Cardiac septum (tissue), 1 donor: Measurements from ENCODE around the gene CAPNS2. TPM values are rescaled to one million over a fixed set of nuclear protein-coding genes. Genes with fewer than 3 reads are reported as not detected.
"Not testable (repeated sequence)": the region's sequence is repeated elsewhere in the genome, so short reads cannot be mapped to it uniquely, and the experiment has no call there.

Experiments
- DNase-seq: peaks from one replicate; pipeline ENCODE4 v3.0.0-alpha.2; 2020; ENCODE audit warnings: low spot score
- intact Hi-C: fragments of 100-400 bp; cut with DNase I; formaldehyde crosslinking; loops from one replicate; pipeline ENCODE4 v1.14.0; 2022
- total RNA-seq: library from RNA; stranded (reverse); fragmentation: NEBNext Ultra II Directional; extraction: Animal tissue kit (Norgen Biotek cat#: 25700); gene quantifications from one replicate; pipeline ENCODE4 v1.2.1, GENCODE V29; 2021
- donor health status: DM: no; HTN: no; CAD: no.

The CAPNS2 gene
- total RNA-seq, 1 donor from 2014 or later, result 0.57 TPM

DNA sequence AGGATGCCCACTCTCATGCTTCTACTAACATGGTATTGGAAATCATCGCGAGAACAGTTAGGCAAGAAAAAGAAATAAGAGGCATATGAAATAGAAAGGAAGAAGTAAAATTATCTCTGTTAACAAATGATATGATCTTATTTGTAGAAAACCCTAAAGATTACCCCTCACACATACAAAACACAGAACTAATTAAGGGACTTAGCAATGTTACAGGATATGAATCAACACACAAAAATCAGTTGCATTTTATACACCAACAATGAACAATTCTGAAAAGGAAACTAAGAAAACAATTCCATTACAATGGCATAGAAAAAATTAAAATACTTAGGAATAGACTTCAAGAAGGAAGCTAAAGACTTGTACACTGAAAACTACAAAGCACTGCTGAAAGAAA lies 2.7 kb upstream of the CAPNS2 start:
- DNase-seq, result no peak
- intact Hi-C loops, result no loop called here

DNA sequence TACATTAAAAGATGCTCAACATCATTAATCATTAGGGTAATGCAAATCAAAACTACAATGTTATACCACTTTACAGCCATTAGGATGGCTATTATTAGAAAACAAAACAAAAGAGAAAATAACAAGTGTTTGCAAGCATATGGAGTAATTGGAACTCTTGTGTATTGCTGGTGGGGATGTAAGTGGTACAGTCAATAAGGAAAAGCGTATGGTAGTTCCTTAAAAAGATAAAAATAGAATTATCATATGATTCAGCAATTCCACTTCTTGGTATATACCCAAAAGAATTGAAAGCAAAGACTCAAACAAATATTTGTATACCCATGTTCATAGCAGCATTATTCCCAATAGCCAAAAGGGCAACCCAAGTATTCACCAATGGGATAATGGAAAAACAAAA lies 1.4 kb upstream of the CAPNS2 start:
- DNase-seq, result no peak
- intact Hi-C loops, result no loop called here

DNA sequence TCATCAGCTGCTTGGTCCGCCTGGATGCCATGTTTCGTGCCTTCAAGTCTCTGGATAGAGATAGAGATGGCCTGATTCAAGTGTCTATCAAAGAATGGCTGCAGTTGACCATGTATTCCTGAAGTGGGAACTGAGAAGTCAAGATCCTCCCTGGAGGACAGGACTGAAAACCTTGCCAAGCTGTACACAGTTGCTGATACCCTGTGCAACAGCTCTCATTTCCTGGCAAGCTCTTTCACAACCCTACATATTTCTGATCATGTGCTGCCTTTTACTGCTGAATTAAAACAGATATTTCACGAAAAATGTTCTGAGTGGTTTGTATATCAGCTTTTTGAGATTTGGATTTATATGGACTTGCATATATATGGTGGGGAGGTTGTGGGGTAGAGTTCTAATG lies 898 bp downstream of the CAPNS2 start:
- intact Hi-C loops, result no loop called here
- DNase-seq, result no peak

DNA sequence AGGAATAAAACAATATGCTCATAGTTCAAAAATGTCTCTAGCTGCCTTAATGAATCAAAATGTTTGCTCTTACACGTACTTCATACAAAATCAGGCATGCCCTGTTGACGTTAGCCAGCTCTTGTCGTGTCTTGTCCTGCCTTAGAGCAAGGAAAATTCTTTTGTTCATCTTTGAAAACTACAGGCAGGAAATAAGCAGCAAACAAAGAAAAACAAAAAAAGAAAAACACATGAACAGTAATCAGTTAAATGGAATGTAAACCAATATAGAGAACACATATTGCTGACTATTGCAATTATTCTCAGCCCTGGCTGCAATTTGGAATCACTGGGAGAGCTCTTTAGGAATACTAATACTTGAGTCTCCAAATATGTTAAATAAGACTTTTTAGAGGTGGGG lies 1.7 kb downstream of the CAPNS2 start:
- DNase-seq, result no peak
- intact Hi-C loops, result no loop called here

DNA sequence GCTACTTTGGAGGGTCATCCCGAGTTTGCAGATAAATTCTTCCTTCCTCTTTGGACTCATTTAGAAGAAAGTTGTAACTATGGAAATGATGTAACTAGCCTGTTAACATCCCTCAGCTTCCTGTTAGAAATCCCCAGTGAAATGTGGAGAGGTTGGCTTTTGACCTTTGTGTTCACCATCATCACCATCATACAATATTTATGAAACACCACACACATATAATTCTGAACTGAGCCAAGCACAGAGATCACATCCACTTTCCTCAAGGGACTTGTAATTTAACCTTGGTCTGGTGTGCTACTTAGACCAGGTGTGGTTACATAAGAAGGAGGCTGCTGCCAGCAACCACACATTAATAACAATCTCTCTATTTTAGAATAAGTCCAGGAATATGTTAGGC lies 2.5 kb downstream of the CAPNS2 start:
- no peak for DNase-seq

DNA sequence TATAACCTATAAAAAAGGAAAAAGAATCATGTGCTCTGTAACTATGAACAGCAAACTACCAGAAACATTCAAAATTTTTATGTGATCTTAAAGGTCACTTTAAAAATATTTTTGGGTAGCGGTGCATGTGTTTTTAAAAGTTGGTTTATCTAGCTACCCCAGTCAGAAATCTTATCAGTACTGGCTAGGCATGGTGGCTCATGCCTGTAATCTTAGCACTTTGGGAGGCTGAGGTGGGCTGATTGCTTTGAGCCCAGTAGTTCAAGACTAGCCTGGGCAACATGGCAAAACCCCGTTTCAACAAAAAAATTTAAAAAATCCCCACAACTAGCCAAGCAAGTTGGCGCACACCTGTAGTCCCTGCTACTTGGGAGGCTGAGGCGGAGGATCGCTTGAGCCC lies 3.7 kb downstream of the CAPNS2 start:
- intact Hi-C loops, result no loop called here
- DNase-seq, result no peak

More for the DNA sequence above, 2.5 kb downstream of the CAPNS2 start:
- intact Hi-C loops, result no loop called here

DNA sequence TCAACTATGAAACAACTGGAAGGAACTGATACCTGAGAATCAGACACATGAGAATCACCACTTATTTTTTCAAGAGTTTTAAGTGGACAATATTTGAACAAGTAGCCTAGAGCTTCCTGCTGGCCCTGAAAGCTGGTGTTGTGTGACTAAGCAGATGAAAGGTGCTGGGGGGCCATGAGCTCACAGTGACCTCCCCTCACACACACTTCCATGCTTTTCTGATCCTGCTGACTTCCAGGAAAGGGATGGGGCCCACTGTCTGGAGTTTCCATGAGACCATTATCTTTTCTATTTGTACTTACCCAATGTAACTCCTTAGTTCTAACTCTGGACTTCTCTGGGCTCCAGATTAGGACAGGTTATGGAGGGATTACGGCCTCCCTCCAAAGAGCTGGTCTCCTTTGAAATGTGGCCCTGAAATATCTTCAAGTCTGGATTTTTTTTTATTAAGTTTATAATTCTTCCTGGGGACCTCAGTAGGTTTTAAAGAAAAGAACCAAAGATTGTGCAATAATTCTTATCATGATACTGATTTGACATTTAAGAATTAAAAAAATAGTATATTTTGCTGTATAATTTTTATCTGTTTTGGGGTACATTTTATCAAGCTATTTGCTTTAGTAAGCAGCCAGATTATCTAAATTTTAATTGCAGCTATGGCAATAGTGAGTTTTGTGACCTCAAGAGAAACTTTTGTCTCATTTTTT lies 4.9 kb downstream of the CAPNS2 start:
- intact Hi-C loops, result no loop called here
- DNase-seq, result no peak

DNA sequence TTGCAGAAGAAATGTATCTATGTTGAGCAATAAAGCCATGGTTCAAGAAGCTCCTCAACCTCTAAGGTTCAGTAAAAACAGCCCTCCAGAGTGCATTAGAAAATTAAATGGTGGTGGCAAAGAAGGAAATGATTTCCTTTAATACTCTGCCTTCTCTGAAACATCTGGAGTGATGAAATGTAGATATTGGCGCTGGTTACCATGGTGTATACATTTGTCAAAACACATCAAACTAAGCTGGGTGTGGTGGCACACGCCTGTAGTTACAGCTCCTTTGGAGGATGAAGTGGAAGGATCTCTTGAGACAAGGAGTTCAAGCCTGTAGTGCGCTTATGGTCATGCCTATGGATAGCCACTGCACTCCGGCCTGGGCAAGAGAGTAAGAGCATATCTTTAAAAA lies 6.0 kb downstream of the CAPNS2 start:
- DNase-seq, result no peak
- intact Hi-C loops, result no loop called here

DNA sequence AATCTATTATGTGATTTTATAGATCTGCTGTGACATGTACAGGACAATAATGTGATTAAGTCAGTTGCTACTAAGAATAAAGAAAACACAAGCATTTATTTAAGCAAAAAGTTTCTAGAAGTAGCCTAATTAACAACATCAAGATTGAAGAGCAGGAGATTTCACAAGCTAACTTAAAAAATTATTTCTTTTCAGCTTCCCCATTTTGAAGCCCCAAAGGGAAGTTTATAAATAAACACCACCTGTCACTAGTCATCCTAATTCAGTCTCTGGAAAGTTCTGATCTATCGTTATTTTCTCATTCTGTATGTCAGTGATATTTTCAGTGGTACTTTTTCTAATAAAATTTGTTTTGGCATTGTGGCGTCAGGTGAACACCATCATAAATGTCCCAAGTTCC lies 8.3 kb downstream of the CAPNS2 start:
- no peak for DNase-seq
- intact Hi-C loops, result no loop called here

DNA sequence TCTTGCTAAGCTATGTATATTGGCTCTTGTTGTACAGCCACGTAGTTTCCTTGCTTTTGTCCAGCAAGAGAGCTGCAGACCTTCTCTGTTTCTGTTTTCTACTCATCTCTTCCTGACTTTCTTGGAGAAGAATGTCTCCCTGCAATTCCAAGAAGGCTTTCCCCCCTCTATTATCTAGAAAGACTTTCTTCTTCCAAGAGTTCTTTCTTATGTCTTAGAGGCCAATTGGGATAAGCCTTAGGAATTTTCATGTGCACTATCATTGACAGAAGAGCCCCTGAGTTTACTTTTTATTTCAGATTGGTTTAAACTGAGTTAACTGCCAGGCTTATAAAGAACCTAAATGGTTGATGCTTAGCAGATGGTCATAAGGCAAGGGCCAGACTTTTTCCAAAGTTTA lies 9.0 kb downstream of the CAPNS2 start:
- no peak for DNase-seq
- intact Hi-C loops, result no loop called here

DNA sequence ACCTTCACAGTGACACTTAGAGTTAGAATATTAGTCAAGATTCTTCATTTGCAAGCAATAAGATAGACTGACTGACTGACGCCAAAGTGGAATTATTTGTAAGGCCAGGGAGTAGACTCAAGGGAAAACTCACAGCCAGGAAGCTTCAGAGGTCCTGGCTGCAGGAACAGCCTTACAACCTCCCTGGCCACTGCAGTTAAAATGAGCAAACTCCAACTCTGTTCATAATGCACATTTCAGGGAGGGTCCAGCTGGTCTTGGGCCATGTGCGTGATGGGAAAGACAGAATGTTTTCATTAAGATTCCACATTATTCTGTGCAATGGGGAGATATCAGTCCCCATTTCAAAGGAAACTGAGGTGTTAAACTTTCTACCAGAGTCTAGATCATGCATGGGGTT lies 9.9 kb downstream of the CAPNS2 start:
- DNase-seq, result no peak
- intact Hi-C loops, result no loop called here

DNA sequence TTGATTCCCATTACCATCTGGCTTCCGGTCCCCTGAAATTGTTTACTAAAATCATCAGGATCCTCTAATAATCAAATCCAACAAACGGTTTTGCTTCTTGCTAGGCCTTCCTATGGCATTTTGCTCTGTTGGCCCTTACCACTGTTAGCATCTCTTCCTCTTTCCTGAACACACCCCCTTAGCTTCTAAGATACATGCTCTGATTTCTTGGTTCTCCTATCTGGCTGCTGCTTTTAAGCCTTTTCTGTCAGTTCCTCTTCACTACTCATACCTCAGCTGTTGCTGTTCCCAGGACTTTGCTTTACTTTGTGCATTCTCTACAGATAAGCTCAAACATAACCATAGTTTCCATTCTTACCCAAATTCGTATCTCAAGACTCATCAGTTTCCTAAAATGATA lies 11.4 kb downstream of the CAPNS2 start:
- DNase-seq, result no peak
- intact Hi-C loops, result no loop called here

DNA sequence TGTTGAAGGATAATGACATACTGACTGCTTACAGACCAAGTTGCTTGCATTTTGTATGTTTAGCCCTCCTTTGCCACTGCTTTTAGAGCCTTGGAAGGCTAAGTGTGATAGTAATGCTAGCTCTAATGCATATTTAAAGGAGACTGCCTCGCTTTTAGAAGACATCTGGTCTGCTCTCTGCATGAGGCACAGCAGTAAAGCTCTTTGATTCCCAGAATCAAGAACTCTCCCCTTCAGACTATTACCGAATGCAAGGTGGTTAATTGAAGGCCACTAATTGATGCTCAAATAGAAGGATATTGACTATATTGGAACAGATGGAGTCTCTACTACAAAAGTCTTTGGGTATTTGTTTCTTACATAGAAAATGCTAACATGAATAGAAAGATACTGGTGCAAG lies 19.1 kb downstream of the CAPNS2 start:
- intact Hi-C loops, result no loop called here
- no peak for DNase-seq

DNA sequence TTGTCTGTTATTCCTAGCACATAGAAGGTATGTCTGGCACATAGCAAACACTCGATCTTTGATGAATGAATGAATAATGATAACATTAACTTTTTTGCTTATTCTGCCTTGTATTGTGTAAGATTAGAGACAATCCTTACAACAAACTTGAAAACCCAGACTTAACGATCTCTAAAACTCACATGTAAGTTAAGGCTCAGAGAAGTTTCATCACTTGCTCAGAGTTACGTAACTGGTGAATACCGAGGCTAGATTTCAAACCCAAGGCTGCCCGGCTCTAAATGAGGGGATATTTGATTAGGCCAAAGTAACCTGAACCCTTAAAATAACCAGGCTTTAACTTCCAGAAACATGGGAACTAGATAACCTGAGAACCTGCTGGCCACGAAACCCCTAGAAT lies 22.3 kb downstream of the CAPNS2 start:
- DNase-seq, result no peak
- intact Hi-C loops, result no loop called here

DNA sequence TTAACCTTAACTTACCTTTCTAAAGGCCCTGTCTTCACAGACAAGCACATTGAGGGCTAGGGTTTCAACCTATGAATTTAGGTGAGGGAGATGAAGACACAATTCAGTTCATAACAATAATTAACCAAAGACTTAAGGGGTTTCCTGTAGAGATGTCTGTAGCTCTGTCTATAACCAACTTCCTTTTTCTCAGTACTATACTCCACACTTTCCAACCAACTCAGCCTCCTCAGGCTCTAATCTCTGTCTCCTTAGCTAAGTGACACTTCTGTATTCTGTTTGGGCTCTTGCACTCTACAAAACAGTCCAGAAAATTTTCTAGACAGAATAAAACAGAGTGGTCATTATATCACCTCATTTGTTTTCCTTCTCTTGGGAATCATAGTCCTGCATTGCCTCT lies 25.8 kb downstream of the CAPNS2 start:
- intact Hi-C loops, result no loop called here
- no peak for DNase-seq

DNA sequence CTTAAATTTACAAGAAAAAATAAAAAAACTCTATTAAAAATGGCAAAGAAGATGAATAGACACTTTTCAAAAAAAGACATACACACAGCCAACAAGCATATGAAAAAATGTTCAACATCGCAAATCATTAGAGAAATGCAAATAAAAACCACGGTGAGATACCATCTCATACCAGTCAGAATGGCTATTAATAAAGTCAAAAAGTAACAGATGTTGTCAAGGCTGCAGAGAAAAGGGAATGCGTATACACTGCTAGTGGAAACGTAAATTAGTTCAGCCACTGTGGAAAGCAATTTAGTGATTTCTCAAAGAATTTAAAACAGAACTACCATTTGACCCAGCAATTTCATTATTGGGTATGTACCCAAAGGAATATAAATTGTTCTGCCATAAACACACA lies 31.4 kb downstream of the CAPNS2 start:
- intact Hi-C loops, result no loop called here
- no peak for DNase-seq

DNA sequence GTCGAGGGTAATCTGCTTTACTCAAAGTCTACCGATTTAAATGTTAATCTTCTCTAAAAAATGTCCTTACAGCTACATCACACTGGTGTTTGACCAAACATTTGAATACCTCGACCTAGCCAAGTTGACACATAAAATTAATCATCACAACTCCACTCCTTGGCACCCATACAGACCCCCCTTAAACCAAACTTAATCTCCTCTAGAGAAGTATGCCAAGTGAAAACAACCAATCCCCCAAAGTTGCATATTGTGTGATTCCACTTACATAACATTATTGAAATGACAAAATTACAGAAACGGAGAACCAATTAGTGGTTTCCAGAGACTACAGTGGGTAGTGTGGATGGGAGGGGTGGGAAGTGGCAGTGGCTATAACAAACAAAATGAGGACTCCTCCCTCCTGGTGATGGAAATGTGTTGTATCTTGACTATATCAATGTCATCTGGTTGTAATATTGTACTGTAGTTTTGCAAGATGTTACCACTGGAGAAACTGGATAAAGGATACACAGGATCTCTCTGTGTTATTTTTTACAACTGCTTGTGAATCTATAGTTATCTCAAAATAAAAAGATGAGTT lies 39.4 kb downstream of the CAPNS2 start:
- no peak for DNase-seq
- intact Hi-C loops, result no loop called here

DNA sequence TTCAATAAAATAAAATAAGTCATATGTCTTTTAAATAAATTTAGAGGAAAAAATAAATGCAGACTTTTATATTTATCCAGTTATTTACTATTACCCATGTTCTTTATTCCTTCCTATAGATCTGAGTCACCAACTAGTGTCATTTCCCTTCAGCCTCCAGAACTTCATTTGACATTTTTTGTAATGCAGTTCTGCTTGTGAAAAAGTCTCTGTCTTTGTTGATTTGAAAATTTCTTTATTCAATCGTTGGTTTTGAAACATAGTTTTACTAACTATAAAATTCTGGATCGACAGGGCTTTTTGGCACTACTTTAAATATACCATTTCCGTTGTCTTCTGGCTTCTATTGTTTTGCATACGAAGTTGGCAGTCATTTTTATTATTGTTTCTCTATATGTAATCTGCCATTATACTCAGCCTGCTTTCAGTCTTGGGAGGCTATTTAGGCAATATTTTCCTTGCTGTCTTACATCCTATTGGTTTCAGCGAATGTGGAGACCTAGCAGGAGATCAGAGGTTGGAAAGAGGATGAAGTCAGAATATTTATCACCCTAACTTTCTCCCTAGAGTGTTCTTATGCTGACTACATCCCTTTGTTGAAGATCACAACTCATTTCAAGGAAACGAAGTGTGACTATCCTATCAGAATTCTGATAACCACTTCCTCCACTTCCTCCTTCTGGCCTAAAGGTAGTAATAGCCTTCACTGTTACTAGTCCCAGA lies 47.3 kb downstream of the CAPNS2 start:
- no peak for DNase-seq
- intact Hi-C loops, result no loop called here

DNA sequence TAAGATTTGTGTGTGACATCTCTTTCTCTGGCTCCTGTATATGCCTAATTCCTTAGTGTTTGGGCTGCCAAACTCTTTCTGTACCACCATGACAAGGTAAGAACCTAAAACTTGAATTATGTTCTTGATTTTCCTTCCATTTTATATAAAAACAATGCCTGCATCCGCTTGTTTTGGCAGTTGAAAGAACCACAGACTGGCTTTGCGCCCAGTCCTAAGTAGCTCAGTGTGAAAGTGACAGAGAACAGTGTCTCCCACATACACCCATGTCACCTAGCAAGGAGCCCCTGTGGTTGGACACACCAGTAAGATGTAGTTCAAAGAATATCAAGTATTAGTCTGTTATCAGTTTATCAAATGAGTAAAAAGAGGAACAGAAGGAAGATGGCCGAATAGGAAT lies 48.6 kb downstream of the CAPNS2 start:
- no peak for DNase-seq
- intact Hi-C loops, result no loop called here

DNA sequence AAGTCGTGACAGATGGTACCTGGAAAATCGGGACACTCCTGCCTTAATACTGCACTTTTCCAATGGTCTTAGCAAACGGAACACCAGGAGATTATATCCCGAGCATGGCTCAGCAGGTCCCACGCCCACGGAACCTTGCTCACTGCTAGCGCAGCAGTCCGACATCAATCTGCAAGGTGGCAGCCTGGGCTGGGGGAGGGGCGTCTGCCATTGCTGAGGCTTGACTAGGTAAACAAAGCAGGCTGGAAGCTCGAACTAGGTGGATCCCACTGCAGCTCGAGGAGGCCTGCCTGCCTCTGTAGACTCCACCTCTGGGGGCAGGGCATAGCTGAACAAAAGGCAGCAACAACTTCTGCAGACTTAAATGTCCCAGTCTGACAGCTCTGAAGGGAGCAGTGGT lies 49.2 kb downstream of the CAPNS2 start:
- DNase-seq, intact Hi-C loops: not testable (repeated sequence)
